PC-9 (cell line): ENCODE data around the gene DPPA3. TPM values are rescaled to one million over a fixed set of nuclear protein-coding genes. Genes with fewer than 3 reads are reported as not detected.
"Not testable (repeated sequence)": the region's sequence is repeated elsewhere in the genome, so short reads cannot be mapped to it uniquely, and the experiment has no call there.

ENCODE experiments used
- BruUV-seq: library from RNA; stranded (reverse); fragments of 400-500 nt; replicated peaks from 2 replicates; lab custom pipeline; 2021; lab: Mats Ljungman, UMichigan
- CTCF ChIA-PET: fragments of 300-600 bp; sonication (Branson Sonifier 250); formaldehyde crosslinking; loops from one replicate; lab custom pipeline; 2022; ENCODE audit warnings: antibody characterized with exemption; lab: Charles Lee
- POLR2A ChIA-PET: fragments of 300-600 bp; sonication (Branson Sonifier 250); formaldehyde crosslinking; loops from one replicate; lab custom pipeline; 2022; ENCODE audit warnings: antibody characterized with exemption; ENCODE audit not compliant: unreplicated experiment; lab: Charles Lee
- DNase-seq, 2 experiments: peaks; one replicate each; pipeline versions ENCODE4 v3.0.0 to v3.0.0-alpha.2; 2015 to 2022; ENCODE audit warnings: mixed read lengths in 1 of 2
- H2AFZ ChIP-seq: fragments of 200-600 bp; sonication (generic); 2 replicates; pipeline ENCODE4 v1.8.1; 2017; ENCODE audit warnings: antibody characterized with exemption
- H3F3A ChIP-seq: fragments of 200-600 bp; sonication (generic); 2 replicates; pipeline ENCODE4 v1.8.1; 2017; ENCODE audit warnings: antibody characterized with exemption, mild to moderate bottlenecking, low read depth; ENCODE audit not compliant: insufficient read depth
- H3K27ac ChIP-seq: fragments of 200-600 bp; sonication (generic); 2 replicates; pipeline ENCODE4 v1.6.1; 2016; ENCODE audit warnings: mixed run types
- H3K27me3 ChIP-seq: fragments of 200-600 bp; sonication (generic); 2 replicates; pipeline ENCODE4 v1.6.1; 2016; ENCODE audit warnings: low read depth, mixed run types; ENCODE audit not compliant: insufficient read depth
- H3K36me3 ChIP-seq: fragments of 200-600 bp; sonication (generic); 2 replicates; pipeline ENCODE4 v1.6.1; 2016; ENCODE audit warnings: low read depth, mixed run types
- H3K4me1 ChIP-seq: fragments of 200-600 bp; sonication (generic); replicated peaks from 2 replicates; pipeline ENCODE4 v1.6.1; 2016; ENCODE audit warnings: mixed run types; ENCODE audit not compliant: insufficient read depth
- H3K4me2 ChIP-seq: fragments of 200-600 bp; sonication (generic); 2 replicates; pipeline ENCODE4 v1.6.1; 2017; ENCODE audit warnings: mixed run types
- H3K4me3 ChIP-seq: fragments of 200-600 bp; sonication (generic); 2 replicates; pipeline ENCODE4 v1.6.1; 2016; ENCODE audit warnings: mixed run types
- H3K79me2 ChIP-seq: fragments of 200-600 bp; sonication (generic); 2 replicates; pipeline ENCODE4 v1.6.1; 2017; ENCODE audit warnings: low read depth, mixed run types
- H3K9me2 ChIP-seq: fragments of 200-600 bp; sonication (generic); 2 replicates; pipeline ENCODE4 v1.8.1; 2017; ENCODE audit warnings: mild to moderate bottlenecking; ENCODE audit not compliant: insufficient read depth
- H3K9me3 ChIP-seq: fragments of 200-600 bp; sonication (generic); 2 replicates; pipeline ENCODE4 v1.8.1; 2016; ENCODE audit warnings: low read depth; ENCODE audit not compliant: insufficient read depth
- H4K20me1 ChIP-seq: fragments of 200-600 bp; sonication (generic); 2 replicates; pipeline ENCODE4 v1.8.1; 2017; ENCODE audit not compliant: insufficient read depth
- CTCF ChIP-seq: fragments of 200-600 bp; sonication (generic); conservative IDR thresholded peaks from 2 replicates; pipeline ENCODE4 v1.6.1; 2017; ENCODE audit warnings: mixed run types, antibody characterized with exemption, mild to moderate bottlenecking, moderate library complexity
- EZH2 ChIP-seq: fragments of 200-600 bp; sonication (generic); IDR thresholded peaks from 2 replicates; pipeline ENCODE4 v1.8.0; 2017; ENCODE audit warnings: antibody characterized with exemption, low read depth
- intact Hi-C: fragments of 100-400 bp; cut with micrococcal nuclease; formaldehyde crosslinking; loops from one replicate; pipeline ENCODE4 v1.10.0; 2022; ENCODE audit not compliant: unreplicated experiment
- total RNA-seq: library from RNA; stranded (reverse); gene quantifications from 2 replicates; pipeline ENCODE4 v1.2.3, GENCODE V29; 2021

The DPPA3 gene
- total RNA-seq, 1 experiment from 2014 or later = not detected

GRCh38 chr12:7667125-7667524 lies 44.1 kb upstream of the DPPA3 start:
- DNase-seq = peak in 1 of 2 experiments; percentile 39

GRCh38 chr12:7668171-7668570 lies 43.1 kb upstream of the DPPA3 start:
- no peak for DNase-seq
- intact Hi-C loops = no loop called here
- Histone ChIP-seq H3K4me1 (no peaks in the 10 kb centered on the region), H3K79me2 (no peaks in the 10 kb centered on the region), H3K27ac (no peak overlapping the region), H4K20me1 (no peaks in the 10 kb centered on the region), H3K36me3 (no peaks in the 10 kb centered on the region), H3K9me2 (no peaks in the 10 kb centered on the region), H3K4me3 (no peak overlapping the region), H3K9me3 (no peaks in the 10 kb centered on the region), H3K4me2 (no peak overlapping the region), H3F3A (no peaks in the 10 kb centered on the region), H2AFZ (no peak overlapping the region), H3K27me3 (no peaks in the 10 kb centered on the region)
- TF ChIP-seq CTCF (no peak), EZH2 (no peak)
- BruUV-seq = no TSS peak
- ChIA-PET CTCF (no interaction called here), POLR2A (no interaction called here)

More at GRCh38 chr12:7667125-7667524, 44.1 kb upstream of the DPPA3 start:
- Histone ChIP-seq H3K4me1 (no peaks in the 10 kb centered on the region), H3K4me2 (no peak overlapping the region), H4K20me1 (no peaks in the 10 kb centered on the region), H3K27ac (no peak overlapping the region), H3K9me3 (no peaks in the 10 kb centered on the region), H3K27me3 (no peaks in the 10 kb centered on the region), H3F3A (no peaks in the 10 kb centered on the region), H3K9me2 (no peaks in the 10 kb centered on the region), H2AFZ (no peak overlapping the region), H3K36me3 (no peaks in the 10 kb centered on the region), H3K79me2 (no peaks in the 10 kb centered on the region), H3K4me3 (no peak overlapping the region)
- ChIA-PET CTCF (interaction anchor here (0.5 to 0.7 kb wide), 2 partner anchors 257 to 295 kb away, joined by 4 read pairs; no protein-coding TSS in a partner anchor), POLR2A (interaction anchor here (0.6 kb wide), 1 partner anchor 317 kb away, joined by 3 read pairs; no protein-coding TSS in a partner anchor)
- TF ChIP-seq EZH2 (no peak), CTCF (peak; percentile 60)
- BruUV-seq = no TSS peak
- intact Hi-C loops = no loop called here

GRCh38 chr12:7675455-7675854 lies 35.8 kb upstream of the DPPA3 start:
- H3F3A ChIP-seq, H3K9me3 ChIP-seq, H4K20me1 ChIP-seq, H3K4me3 ChIP-seq, H2AFZ ChIP-seq, DNase-seq, H3K36me3 ChIP-seq, BruUV-seq, H3K27me3 ChIP-seq, H3K79me2 ChIP-seq, H3K9me2 ChIP-seq, H3K27ac ChIP-seq, H3K4me1 ChIP-seq, POLR2A ChIA-PET, H3K4me2 ChIP-seq: not testable (repeated sequence)
- intact Hi-C loops = loop anchor here (5.0 kb wide), 1 partner anchor 317 kb away; no protein-coding TSS in a partner anchor
- CTCF ChIA-PET = interaction anchor here (0.7 kb wide), 1 partner anchor 568 kb away, joined by 5 read pairs; no protein-coding TSS in a partner anchor
